Skin of body (tissue), 2 donors: Measurements from ENCODE around the gene DAP. TPM values are rescaled to one million over a fixed set of nuclear protein-coding genes. Genes with fewer than 3 reads are reported as not detected.
"Not testable (repeated sequence)": the region's sequence is repeated elsewhere in the genome, so short reads cannot be mapped to it uniquely, and the experiment has no call there.

ENCODE experiments used
- DNase-seq: peaks from one replicate; lab custom pipeline; 2025; lab: John Stamatoyannopoulos, UW
- total RNA-seq: library from RNA; depleted of rRNA; stranded (reverse); fragments of >200 nt; gene quantifications from one replicate; pipeline ENCODE4 v1.2.3, GENCODE V29; 2014

Gene DAP
- total RNA-seq, 1 donor from 2014 or later = 27.4 TPM

DNA sequence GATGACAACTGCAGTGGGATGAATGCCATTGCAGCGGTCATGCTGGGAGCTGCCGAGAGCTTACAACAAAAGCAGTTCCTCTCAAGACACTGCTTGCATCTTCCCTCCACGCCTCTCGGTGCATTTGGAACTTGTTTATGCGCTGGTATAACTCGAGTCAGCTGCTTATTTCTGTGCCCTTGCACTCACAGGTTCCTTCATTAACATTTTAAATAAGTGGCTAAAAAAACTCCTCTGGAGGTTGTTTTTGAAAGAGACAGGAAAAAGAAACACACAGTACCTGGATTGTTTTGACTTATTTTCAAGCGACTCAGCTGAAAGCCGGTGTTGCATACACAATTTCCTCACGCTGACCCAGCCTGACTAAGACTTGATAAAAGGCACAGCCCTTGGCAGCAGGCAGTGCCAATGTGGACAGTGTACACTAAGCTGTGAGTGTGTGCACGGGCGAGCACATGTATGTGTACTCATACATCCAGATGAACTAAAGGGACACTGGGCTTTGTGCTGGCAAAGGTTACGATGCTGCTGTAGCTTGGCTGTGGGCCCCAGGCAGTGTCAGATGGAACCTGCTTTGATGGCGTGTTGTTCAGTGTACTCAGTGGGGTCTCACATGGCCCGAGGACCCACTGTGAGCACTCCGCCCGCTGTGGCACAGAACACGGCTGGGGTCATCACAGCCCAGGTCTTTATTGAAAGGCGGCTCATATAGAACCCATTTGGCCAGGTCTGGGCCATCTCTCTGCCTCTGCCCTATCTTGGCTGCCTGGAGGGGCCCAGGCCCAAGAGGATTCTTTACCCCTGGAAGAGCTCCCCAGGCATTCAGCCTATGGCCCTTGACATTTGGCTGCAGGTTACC is 104.8 kb downstream of the DAP start:
- DNase-seq = no peak

DNA sequence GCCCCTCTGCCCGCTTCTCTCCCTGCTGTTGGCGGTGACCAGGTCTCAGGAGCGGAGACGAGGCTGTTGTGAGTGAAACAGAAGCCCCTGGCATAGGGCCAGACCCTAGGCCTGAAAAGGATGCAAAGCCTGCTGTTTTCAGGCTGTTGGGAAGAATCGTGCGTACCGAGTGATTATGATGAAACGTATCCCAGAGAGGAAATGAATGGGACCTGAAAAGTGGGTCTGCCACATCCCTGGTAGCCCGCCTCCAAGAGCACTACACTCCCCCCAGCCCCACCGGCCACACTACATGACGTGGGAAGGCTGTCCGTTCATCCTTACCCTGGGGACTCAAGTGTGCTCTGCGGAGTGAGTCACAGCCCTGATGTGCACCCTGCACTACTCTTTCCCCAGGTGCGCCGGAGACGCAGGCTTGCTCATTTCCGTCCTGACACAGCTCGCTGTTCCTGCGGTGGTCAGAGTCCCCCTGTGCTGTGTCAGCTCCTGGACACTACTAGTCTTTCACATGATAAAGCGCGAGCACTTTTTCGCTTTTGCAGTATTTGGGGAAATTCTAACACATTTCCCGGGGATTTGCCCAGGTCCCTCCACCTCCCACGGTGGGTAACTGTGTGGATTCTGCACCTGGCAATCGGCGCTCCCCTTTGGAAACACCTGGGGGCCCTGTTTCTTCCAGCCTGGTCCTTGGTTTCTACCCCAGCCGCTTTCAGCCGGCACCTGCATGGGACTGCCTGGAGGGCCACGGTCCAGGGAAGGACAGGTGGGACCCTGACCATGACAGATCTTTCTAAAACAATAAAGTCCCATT is 105.7 kb downstream of the DAP start:
- DNase-seq = no peak

GRCh38 chr5:10654566-10654965 is 106.5 kb downstream of the DAP start:
- no peak for DNase-seq

DNA sequence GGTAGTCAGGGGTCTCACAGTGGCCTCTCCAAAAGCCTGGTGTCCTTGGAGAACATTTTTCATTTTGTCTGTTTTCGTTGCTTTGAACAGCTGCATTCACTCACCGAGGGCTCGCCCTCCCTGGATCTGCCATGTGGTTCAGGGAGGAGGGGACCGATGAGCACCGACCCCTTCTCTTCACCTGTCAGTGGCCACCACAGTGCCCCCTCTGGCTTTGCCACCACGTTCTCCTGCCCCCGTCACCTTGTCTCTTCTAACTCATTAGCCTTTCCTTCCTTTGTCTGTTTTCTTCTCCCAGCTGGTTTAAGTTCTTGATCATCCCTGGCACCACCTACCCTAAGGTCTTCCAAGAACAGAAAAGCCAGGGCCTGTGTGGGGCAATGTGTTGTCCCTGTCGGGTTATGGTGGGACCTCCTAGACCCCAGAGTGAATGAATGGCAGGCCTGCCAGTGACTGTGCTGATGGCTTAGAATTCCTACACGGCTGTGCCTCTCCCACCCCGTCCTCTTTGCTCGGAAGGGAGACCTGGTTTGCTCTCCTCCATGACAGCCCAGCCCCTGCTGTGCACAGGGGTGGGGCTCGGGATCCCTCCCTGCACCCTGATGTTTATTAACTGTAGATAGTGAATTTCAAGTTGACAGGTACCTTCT is 107.2 kb downstream of the DAP start:
- DNase-seq = no peak

GRCh38 chr5:10653043-10653442 is 108.0 kb downstream of the DAP start:
- DNase-seq = no peak

DNA sequence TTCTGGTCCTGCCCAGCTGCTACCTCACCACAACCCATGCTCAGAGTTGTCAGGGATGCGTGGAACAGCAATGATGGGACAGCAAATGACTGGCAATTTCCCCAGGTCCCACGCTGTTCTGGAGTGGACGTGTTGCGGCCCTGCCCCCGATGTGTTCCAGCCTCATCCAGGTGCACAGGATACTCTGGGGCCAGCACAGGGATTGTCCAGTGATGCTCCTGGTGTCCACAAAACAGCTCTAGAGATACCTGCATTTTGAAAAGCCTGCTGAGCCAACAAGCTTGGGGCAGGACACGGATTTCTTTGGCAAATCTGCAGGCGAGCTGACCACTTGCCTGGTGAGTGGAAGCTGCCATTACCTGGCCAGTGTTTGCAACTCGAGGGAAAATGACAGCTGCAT is 108.4 kb downstream of the DAP start:
- DNase-seq = no peak

DNA sequence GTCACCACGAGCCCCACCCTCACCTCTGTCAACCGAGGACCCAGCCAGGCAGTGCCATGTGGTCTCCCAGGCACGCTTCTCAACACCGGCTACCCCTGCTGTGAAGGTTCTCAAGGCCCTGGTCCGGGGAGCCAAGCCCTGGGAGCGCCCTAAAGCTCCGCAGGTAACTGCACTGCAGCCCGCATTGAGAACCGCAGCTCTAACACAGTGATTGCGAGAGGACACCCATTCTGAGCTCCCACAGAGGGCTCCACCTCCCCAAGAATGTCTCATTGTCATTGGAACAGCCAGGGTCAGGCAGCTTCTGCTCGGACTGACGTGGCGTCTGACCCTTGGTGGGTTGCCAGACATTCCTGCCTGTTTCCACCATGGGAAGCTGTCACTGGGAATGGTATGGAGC is 108.9 kb downstream of the DAP start:
- no peak for DNase-seq

DNA sequence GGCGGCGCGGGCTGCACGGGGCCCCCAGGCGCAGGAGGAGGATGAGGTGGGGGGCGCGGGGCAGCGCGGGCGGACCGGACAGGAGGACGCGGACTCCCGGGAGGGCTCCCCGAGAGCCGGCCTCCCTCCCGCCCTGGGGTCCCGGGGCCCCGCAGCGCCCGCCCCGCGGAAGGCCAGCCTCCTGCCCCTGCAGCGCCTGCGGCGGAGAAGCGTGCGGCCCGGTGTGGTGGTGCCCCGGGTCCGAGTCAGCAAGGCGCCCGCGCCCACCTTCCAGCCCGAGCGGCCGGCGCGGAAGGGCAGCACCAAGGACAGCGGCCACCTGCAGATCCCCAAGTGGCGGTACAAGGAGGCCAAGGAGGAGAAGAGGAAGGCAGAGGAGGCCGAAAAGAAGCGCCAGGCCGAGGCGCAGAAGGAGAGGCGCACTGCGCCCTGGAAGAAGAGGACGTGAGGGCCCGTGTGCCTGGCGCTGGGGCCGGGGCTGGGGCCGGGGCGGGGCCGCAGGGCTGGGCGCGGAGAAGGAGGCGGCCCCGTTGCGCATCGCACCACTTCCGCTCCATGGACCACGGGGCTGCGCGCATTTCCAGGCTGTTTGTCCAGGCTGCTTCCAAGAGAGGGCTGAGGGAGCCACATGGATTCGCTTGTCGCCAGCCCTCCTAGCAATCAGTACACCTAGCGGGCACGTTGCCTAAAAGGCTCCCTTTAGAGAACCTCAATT is 111.2 kb downstream of the DAP start:
- no peak for DNase-seq

DNA sequence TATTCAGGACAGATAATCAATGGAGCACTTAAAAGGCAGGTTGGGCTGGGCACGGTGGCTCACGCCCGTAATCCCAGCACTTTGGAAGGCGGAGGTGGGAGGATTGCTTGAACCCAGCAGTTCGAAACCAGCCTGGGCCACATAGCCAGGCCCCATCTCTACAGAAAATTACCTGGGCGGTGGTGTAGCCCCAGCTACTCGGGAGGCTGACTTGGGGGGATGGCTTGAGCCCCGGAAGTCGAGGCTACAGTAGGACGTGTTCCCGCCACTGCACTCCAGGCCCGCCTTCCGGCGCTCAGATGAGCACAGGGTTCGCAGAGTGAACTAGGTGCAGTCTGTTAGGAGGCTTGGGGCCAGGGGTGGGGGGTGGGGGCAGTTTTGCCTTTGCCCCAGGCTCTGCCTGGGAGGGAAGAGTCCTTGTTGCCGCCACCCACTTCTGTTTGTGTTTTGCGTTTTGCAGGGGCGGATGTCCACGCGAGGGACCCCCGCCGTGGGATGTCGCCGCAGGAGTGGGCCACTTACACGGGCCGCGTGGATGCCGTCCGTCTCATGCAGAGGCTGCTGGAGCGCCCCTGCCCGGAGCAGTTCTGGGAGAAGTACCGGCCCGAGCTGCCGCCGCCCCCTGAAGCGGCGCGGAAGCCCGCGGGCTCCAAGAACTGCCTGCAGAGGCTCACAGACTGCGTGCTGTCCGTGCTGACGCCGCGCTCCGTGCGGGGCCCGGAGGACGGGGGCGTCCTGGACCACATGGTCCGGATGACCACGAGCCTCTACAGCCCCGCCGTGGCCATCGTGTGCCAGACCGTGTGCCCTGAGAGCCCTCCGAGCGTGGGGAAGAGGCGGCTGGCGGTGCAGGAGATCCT is 112.0 kb downstream of the DAP start:
- DNase-seq = no peak

- DNase-seq = no peak
Measured at GRCh38 chr5:10647640-10648039, 113.4 kb downstream of the DAP start.

- no peak for DNase-seq
Measured at GRCh38 chr5:10645671-10646070, 115.4 kb downstream of the DAP start.

- DNase-seq = no peak
Measured at GRCh38 chr5:10645146-10645545, 115.9 kb downstream of the DAP start.

DNA sequence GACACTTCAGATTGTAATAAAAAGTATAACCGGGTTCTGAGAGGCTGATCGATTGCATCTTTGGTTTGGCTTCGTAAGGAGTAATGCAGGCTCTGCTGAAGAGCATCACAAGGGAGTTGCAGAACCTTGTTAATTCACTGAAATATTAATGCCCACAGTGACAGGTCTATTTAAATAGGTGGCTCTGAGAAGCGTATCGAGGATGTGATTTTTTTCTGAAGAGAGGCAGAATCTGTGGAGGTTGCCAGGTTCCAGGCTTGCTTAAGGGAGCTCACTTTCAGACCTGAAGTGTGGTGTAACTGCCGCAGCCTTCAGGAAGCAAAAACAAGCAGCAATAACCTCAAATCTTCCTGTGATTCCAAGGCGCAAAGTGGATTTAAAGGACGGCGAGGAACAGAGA is 116.8 kb downstream of the DAP start:
- DNase-seq = no peak

GRCh38 chr5:10642367-10642766 is 118.7 kb downstream of the DAP start:
- no peak for DNase-seq

GRCh38 chr5:10639846-10640368 is 121.1 kb downstream of the DAP start:
- no peak for DNase-seq

DNA sequence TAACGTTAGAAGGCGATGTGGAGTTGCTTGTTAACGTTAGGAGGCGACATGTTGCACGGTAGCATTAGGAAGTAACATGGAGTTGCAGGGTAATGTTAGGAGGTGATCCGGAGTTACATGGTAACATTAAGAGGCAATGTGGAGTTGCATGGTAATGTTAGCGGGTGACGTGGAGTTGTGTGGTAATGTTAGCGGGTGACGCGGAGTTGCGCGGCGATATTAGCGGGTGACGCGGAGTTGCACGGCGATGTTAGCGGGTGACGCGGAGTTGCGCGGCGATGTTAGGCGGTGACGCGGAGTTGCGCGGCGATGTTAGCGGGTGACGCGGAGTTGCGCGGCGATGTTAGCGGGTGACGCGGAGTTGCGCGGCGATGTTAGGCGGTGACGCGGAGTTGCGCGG is 122.3 kb downstream of the DAP start:
- not testable (repeated sequence) for DNase-seq

GRCh38 chr5:10637944-10638343 is 123.1 kb downstream of the DAP start:
- DNase-seq = no peak

DNA sequence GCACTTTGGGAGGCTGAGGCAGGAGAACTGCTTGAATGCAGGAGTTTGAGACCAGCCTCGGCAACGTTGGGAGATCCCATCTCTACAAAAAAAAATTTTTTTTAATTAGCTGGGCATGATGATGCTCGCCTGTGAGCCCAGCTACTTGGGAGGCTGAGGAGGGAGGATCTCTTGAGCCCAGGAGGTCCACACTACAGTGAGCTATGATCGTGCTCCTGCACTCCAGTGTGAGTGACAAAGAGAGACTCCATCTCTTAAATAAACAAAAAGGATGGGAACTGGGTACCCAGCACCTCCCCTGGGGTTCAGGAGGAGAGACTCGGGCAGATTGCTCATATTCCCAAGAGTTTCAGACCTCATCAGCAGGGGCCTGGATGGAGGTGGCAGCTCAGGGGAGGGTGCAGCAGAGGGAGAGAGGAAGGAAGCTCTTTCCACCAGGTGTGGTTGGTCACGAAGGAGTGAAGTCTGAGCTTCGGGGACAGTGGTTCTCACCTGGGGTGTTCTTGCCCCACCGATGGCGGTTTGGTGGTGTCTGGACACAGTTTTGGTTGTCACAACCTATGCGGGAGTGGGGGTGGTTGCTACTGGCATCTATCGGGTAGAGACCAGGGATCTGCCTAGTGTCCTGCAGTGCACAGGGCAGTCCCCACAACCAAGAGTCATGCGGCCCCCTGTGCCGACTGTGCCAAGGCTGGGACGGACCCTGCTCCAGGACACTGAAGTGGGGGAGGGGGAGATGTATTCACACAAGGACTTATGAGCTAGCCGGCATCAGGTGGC is 124.5 kb downstream of the DAP start:
- no peak for DNase-seq

- DNase-seq = no peak
Measured at GRCh38 chr5:10635867-10636350, 125.1 kb downstream of the DAP start.
